ENCODE measurements around the gene GPR135. TPM values are rescaled to one million over a fixed set of nuclear protein-coding genes. Genes with fewer than 3 reads are reported as not detected.

GPR135 gene, protein sequence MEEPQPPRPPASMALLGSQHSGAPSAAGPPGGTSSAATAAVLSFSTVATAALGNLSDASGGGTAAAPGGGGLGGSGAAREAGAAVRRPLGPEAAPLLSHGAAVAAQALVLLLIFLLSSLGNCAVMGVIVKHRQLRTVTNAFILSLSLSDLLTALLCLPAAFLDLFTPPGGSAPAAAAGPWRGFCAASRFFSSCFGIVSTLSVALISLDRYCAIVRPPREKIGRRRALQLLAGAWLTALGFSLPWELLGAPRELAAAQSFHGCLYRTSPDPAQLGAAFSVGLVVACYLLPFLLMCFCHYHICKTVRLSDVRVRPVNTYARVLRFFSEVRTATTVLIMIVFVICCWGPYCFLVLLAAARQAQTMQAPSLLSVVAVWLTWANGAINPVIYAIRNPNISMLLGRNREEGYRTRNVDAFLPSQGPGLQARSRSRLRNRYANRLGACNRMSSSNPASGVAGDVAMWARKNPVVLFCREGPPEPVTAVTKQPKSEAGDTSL
- 1.6 TPM for polyA plus RNA-seq (2013, experiment 1 of 2; ENCODE audit: insufficient read length)
- 2.1 TPM for polyA plus RNA-seq (2013, experiment 2 of 2; ENCODE audit: insufficient read length)

- no peak for DNase-seq
Measured at GRCh38 chr14:59465316-59466135, at the start of gene GPR135. TSS of gene GPR135 (minus strand) at chr14:59465380. CDS start at chr14:59465226, 154 bp downstream.

DNA sequence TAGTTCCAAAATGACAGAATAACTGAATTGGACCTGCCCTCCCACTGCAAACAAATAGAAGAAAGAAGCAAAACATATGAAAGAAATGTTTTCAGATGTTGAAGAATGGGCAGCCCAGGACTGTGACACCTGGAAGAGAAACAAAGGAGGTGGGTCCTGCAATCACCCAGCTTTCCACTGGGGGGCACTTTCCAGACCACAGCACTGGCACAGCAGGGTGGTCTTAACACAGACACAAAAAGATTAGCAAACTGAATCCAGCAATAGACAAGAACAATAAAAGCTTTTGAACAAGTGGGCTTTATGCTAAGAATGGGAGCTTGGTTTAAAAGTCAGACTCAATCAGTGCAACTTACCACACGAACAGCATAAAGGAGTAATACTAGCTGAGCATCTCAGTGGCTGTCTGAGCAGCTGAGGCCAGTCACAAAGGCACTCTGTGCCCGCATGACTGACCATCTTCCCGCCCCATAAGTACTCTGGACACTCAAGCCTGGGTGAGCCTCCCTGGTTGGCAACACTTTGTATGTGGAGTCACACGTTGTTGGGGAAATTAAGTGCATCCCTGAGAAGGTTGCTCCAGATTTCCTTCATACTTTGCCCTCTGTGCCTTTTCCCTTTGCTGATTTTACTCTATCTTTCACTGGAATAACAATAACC, 46.9 kb upstream of the GPR135 start:
- no peak for DNase-seq

DNA sequence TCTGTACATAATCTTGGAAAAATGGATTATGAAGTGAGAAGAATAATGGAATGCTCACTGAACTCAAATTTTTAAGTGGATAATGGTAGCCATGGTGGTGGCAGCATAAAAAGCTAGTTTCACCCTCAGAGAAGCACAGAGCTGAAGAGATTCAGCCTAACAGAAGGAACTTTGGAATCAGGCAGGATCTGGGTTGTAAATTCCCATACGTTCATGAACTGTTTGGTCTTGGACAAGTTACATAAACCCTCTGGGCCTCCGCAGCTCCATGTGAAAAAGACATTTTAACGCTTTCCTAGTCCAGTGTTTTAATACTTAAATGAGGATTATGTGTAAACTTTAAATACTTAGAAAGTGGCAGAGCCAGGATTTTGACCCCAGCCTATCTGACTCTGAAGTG, 45.8 kb upstream of the GPR135 start:
- no peak for DNase-seq

DNA sequence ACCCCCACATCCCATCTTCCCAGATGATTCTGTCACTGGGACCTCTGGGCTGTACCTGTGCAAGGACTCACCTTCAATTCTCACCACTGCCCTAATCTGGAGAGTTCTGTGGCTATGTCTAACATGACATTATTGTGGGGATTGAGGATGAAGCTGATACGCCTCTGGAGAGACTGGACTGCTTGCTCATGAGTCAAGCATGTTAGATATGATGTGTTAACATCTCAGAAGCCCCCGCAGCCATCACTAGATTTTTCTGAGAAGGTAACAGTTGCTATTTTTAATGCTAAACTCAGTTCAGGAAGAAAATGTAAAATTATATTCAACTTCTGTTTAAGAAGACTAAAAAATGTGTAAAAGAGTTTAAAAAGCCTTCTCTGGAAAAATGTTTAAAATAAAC, 44.8 kb upstream of the GPR135 start:
- no peak for DNase-seq

DNA sequence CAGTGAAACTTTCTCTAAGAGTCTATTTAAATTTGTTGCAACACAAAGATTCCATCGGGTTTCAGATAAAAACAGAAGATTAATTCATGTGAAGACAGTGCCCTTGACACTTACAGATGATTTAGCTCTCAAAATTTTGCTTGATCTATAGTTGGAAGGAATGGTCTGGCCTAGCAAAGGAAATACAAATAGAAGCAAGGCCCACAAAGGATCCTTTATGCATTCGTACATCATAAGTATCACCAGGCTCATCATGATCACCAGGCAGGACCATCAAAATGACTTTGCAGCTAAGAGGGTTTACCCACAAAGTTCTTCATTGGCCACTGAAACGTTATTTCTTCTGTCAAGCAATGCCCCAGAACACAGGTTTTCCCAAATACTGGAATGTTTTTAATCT, 43.9 kb upstream of the GPR135 start:
- DNase-seq: no peak

- DNase-seq: no peak
Measured at GRCh38 chr14:59507752-59508103, 42.5 kb upstream of the GPR135 start.

DNA sequence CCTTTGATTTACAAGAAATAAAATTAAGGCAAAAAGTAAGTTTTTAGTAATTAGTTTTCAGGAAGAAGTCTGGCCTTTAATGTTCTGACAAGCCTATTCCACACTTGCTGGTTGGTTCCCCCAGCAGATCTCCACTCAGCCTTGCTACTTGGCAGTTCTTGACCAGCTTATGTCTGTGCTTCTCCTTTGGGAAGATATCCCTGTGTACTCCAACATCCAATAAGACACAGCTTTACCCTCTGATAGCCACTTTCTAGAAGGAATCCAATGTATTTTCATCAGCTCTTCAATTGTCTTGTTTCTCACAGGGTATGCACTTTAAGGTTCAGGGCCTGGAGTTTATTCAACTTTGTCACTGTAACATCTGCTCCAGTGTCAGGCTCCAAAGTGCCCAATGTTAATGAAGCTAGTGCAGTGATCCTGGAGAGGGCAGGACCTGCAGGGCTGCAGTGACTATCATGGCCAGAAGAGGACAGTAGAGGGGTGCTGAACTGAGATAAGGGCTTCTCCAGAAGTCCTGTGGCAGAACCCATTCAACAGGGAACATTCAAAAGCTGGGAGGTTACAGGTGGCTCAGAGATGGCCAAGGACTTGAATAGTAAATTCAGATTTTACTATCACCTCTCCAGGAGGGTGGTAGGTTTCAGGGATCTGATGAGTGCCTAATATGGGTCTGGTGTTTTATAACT, 42.0 kb upstream of the GPR135 start:
- DNase-seq: peak; percentile 41

DNA sequence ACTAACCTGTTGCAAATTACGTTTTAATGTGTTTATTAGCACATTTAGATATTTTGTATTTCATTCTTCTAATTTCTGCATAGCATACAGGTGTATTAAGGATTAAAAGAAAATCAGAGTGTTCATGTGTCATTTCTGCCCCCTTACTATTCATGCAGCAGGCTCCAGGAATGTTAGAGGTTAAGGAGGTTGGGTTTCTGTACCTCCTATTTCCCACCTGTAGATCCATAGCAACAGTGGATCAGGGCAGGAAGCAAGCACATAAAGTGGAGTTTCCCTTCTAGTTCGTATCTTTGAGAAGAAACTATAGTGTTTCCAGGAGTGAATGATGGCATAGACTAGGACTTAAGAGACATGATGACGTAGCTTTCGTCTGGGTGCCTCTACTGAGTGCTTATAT, 38.1 kb upstream of the GPR135 start:
- DNase-seq: no peak

- no peak for DNase-seq
Measured at GRCh38 chr14:59500732-59501131, 35.6 kb upstream of the GPR135 start.

DNA sequence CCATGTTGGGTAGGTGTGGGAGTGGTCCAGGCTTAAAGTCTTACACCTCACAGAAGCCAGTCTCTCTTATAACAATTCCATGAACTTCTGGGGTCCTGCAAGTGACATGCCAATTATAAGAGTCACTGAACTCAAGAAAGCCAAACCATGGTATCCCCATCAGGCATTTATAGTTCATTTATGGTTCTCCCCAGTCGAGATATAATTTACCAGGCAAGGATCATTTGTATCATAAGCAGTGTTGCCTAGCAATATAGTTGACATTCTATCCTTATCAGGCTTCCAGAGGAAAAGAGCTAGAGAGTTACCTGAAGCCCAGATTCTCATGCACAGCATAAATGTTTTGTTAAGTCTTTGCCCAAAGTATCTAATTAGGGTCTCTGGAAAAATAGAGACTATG, 27.2 kb upstream of the GPR135 start:
- DNase-seq: no peak

- no peak for DNase-seq
Measured at GRCh38 chr14:59490756-59491155, 25.6 kb upstream of the GPR135 start.

- no peak for DNase-seq
Measured at GRCh38 chr14:59484639-59485175, 19.5 kb upstream of the GPR135 start.

- peak; percentile 96 for DNase-seq
Measured at GRCh38 chr14:59483819-59484638, 18.8 kb upstream of the GPR135 start, which contains the start of the genes JKAMP and L3HYPDH. TSS of gene JKAMP (plus strand) at chr14:59484517. CDS start at chr14:59484590, 73 bp downstream. TSS of gene L3HYPDH (minus strand) at chr14:59484408. CDS start at chr14:59484316, 92 bp downstream.

DNA sequence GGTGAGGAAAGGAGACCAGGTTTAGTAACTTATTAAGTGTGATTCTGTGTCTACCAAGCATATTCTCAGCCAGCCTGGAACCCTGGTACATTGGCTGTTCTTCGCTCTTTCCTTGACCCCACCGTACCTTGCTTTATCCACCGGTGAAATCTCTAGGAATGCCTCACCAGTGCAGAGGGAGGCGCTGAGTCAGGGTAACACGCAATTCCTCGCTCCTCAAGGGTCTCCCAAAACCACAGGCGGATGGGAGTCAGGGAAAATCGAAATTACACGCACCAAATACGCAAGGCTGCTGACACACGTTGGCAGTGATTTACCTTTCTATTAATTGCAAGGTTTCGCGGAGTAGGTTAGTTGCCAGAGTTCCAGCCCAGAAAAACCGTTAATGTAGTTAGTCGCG, 18.2 kb upstream of the GPR135 start:
- peak; percentile 62 for DNase-seq

DNA sequence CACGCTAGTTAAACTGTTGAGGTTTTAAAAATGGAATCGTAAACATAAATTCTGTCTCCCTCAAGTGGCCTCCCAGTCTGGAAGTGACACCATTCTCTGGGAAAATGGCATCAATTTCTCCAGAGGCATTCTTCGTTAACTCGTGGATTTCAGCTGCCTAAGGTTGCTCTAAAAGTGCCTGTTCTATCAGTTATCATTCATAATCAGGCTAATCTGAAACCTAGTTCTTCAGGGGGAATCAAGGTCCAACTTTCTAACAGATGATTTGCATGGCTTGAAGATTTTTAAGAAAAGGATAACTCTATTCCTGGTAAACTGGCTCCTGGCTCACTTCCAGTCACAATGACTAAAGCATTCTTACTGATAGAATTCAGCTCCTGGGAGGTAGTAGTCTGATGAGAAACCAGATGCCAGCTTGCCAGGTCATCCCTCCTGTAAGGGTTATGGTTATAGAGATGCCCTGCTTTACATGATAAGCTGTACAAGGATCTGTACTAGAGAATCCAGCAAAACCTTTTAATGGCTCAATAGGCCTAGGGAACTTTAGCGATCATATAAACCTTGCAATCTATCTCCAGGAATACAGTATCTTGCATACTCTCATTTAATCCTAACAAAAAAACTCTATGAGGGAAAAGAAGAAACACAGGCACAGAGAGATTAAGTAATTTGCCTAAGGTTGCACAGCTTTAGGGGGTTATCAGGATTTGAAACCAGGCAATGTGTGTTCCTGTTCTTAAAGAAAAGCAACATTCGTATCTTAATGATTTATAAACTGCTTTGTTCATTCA, 17.6 kb upstream of the GPR135 start:
- DNase-seq: peak; percentile 95

DNA sequence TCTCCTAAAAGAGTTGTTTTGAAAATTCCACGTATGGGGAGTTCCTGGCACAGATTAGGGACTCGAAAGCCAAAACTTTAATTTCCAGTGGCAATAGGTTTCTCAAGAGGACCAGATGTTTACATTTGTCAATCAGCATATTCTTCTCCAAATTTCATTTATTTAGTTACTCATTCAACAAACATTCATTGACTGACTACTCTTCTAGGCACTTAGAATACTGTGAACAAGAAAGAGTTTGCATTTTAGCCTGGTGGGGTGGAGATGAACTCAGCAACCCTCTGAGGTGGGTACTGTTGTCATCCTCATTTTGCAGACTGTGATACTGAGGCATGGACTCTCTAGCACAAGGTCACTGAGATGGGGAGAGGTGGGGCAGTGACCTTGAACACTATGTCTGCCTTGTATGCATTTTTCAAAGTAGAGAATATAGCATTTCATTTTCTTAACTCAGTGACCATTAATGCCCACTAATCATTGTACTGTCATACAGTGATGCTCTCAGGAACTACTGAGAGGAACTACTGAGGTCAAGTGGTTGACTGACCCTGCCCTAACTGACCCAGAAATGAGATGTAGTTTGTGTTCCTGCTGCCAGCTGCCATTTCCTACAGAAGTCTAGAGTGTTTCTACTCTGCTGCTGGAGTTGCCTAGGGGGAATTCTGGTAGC, 16.8 kb upstream of the GPR135 start:
- DNase-seq: peak; percentile 74

- no peak for DNase-seq
Measured at GRCh38 chr14:59481407-59481806, 16.2 kb upstream of the GPR135 start.

GRCh38 chr14:59480166-59480565, 15.0 kb upstream of the GPR135 start:
- DNase-seq: no peak

DNA sequence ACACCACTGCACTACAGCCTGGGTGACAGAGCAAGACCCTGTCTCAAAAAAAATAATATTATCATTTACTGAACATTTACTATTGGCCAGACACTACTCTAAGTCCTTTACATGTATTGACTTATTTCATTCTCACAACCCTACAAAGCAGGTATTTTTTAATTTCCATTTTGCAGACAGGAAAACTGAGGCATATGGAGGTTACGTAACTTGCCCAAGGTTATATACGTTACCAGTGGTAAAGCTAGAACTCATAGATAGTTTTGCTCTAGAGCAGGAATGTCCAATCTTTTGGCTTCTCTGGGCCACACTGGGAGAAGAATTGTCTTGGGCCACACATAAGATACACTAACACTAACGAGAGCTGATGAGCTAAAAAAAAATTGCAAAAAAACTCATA, 13.4 kb upstream of the GPR135 start:
- no peak for DNase-seq
